Nephron progenitor cell (in vitro differentiated cells): ENCODE results near the gene DENND4B.
A peak's percentile ranks its signal among the peaks of the same experiment; 100 is the strongest.

Experiments used
- DNase-seq: peaks from one replicate; pipeline ENCODE4 v3.0.0; 2021
- H3K27ac Mint-ChIP-seq: 2 replicates; pipeline ENCODE4 v1.8.0; 2021; ENCODE audit warnings: mild to moderate bottlenecking, moderate library complexity, mixed read lengths
- H3K27me3 Mint-ChIP-seq: 2 replicates; pipeline ENCODE4 v1.8.0; 2021; ENCODE audit warnings: mild to moderate bottlenecking, low read depth, mixed read lengths; ENCODE audit not compliant: poor library complexity
- H3K36me3 Mint-ChIP-seq: 2 replicates; pipeline ENCODE4 v1.8.0; 2021; ENCODE audit warnings: low read depth, mixed read lengths
- H3K4me1 Mint-ChIP-seq: 2 replicates; pipeline ENCODE4 v1.8.0; 2021; ENCODE audit warnings: mixed read lengths
- H3K4me3 Mint-ChIP-seq: 2 replicates; pipeline ENCODE4 v1.8.0; 2021; ENCODE audit warnings: mild to moderate bottlenecking, moderate library complexity, mixed read lengths
- H3K9me3 Mint-ChIP-seq: 2 replicates; pipeline ENCODE4 v1.8.0; 2021; ENCODE audit warnings: mild to moderate bottlenecking, moderate library complexity, mixed read lengths
- CTCF ChIP-seq: fragments of 200-600 bp; sonication (generic); IDR thresholded peaks from 2 replicates; pipeline ENCODE4 v1.5.0; 2021; ENCODE audit warnings: antibody characterized with exemption

Gene DENND4B

DNA sequence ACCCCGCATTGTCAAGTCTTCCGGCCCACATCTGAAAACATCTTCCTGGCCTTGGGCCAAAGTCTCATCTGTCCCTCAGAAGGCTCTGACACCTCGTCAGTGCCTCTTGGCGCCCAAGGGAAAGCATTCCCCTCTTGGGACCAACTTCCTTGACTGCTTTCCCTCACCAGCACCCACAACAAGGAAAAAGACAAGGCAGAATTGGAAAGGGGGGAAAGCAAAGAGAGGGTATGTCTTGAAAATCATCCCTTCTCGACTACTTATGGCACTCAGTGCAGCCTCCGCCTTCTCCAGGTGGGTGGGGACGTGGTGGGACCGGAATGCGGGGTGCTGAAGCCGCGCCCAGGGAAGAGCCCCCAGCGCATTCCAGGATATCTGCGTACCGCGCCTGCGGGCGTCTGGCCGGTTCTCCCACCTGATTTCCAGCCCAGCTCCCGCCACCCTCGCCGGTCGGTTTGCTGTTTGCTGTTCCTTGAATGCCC, 17.4 kb upstream of the DENND4B start:
- peak overlapping the region; percentile 89 for H3K4me3 Mint-ChIP-seq
- H3K4me1 Mint-ChIP-seq = peaks cover 85% of the 10 kb centered on the region
- H3K36me3 Mint-ChIP-seq = peaks cover 24% of the 10 kb centered on the region
- H3K27ac Mint-ChIP-seq = peak overlapping the region; percentile 98
- peak; percentile 67 for DNase-seq
- TF ChIP-seq CTCF = no peak
- H3K9me3 Mint-ChIP-seq = no peaks in the 10 kb centered on the region
- H3K27me3 Mint-ChIP-seq = no peaks in the 10 kb centered on the region

GRCh38 chr1:153963030-153963849, 16.7 kb upstream of the DENND4B start, which contains the start of gene SLC39A1:
TSS of gene SLC39A1 (minus strand) at chr1:153963537. CDS start at chr1:153962715, 822 bp downstream.
- peak; percentile 99 for DNase-seq
- no peak for TF ChIP-seq CTCF
- no peaks in the 10 kb centered on the region for H3K27me3 Mint-ChIP-seq
- H3K4me3 Mint-ChIP-seq = peak within 1 kb of the TSS; percentile 89
- peak within 1 kb of the TSS; percentile 98 for H3K27ac Mint-ChIP-seq
- no peaks in the 10 kb centered on the region for H3K9me3 Mint-ChIP-seq
- peaks cover 24% of the 10 kb centered on the region for H3K36me3 Mint-ChIP-seq
- peaks cover 84% of the 10 kb centered on the region for H3K4me1 Mint-ChIP-seq

GRCh38 chr1:153962088-153963029, 15.8 kb upstream of the DENND4B start:
- Mint-ChIP-seq H3K36me3 (peaks cover 24% of the 10 kb centered on the region), H3K27me3 (no peaks in the 10 kb centered on the region), H3K4me3 (peak overlapping the region; percentile 89), H3K9me3 (no peaks in the 10 kb centered on the region), H3K27ac (peak overlapping the region; percentile 97), H3K4me1 (peaks cover 81% of the 10 kb centered on the region)
- no peak for DNase-seq
- no peak for TF ChIP-seq CTCF

GRCh38 chr1:153961421-153961820, 14.9 kb upstream of the DENND4B start:
- no peak for TF ChIP-seq CTCF
- peaks cover 82% of the 10 kb centered on the region for H3K4me1 Mint-ChIP-seq
- no peaks in the 10 kb centered on the region for H3K27me3 Mint-ChIP-seq
- peak overlapping the region; percentile 65 for H3K27ac Mint-ChIP-seq
- H3K4me3 Mint-ChIP-seq = peak overlapping the region; percentile 89
- no peak for DNase-seq
- H3K9me3 Mint-ChIP-seq = no peaks in the 10 kb centered on the region
- peaks cover 24% of the 10 kb centered on the region for H3K36me3 Mint-ChIP-seq

- peaks cover 79% of the 10 kb centered on the region for H3K4me1 Mint-ChIP-seq
- H3K36me3 Mint-ChIP-seq = peaks cover 17% of the 10 kb centered on the region
- H3K27ac Mint-ChIP-seq = peak overlapping the region; percentile 32
- no peak for TF ChIP-seq CTCF
- H3K27me3 Mint-ChIP-seq = no peaks in the 10 kb centered on the region
- H3K9me3 Mint-ChIP-seq = no peaks in the 10 kb centered on the region
- H3K4me3 Mint-ChIP-seq = no peak overlapping the region
- no peak for DNase-seq
Measured at GRCh38 chr1:153960206-153960605, 13.7 kb upstream of the DENND4B start.
